ENCODE measurements around the gene DMBX1.

Gene DMBX1

GRCh38 chr1:46536527-46536926 is 46.9 kb downstream of the DMBX1 start:
- peaks cover 89% of the 10 kb centered on the region for H3K27me3 Mint-ChIP-seq (ENCODE audit: low read depth, poor library complexity)
- no peak overlapping the region for H3K27ac Mint-ChIP-seq
- no peaks in the 10 kb centered on the region for H3K36me3 Mint-ChIP-seq (ENCODE audit: low read depth)
- TF ChIP-seq, protein P1, sequence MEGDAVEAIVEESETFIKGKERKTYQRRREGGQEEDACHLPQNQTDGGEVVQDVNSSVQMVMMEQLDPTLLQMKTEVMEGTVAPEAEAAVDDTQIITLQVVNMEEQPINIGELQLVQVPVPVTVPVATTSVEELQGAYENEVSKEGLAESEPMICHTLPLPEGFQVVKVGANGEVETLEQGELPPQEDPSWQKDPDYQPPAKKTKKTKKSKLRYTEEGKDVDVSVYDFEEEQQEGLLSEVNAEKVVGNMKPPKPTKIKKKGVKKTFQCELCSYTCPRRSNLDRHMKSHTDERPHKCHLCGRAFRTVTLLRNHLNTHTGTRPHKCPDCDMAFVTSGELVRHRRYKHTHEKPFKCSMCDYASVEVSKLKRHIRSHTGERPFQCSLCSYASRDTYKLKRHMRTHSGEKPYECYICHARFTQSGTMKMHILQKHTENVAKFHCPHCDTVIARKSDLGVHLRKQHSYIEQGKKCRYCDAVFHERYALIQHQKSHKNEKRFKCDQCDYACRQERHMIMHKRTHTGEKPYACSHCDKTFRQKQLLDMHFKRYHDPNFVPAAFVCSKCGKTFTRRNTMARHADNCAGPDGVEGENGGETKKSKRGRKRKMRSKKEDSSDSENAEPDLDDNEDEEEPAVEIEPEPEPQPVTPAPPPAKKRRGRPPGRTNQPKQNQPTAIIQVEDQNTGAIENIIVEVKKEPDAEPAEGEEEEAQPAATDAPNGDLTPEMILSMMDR (IDR thresholded peaks at IDR 0.05), result no peak
- no peak for DNase-seq
- H3K4me3 Mint-ChIP-seq, result no peak overlapping the region
- peaks cover 27% of the 10 kb centered on the region for H3K9me3 Mint-ChIP-seq
- peaks cover 5% of the 10 kb centered on the region for H3K4me1 Mint-ChIP-seq

DNA sequence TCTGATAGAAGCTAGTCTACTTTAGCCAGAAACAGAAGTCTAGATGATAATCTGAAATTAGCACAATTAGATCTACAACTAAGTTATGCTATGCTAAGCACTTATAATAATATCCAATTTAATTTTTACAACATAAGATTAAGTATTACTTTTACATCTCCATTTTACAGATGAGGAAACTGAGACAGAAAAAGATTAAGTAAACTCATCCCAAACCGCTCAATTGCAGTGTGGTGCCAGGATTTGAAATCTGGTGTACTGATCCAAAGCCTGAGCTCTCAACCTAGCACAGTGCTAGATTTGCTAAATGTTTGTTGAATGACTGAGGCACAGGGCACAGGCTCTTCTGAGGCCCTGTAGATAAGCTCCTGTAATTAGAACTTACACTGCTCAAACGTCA is 48.0 kb downstream of the DMBX1 start:
- DNase-seq, result no peak
- no peaks in the 10 kb centered on the region for H3K36me3 Mint-ChIP-seq (ENCODE audit: low read depth)
- H3K4me3 Mint-ChIP-seq, result no peak overlapping the region
- no peak overlapping the region for H3K27ac Mint-ChIP-seq
- H3K9me3 Mint-ChIP-seq, result peaks cover 27% of the 10 kb centered on the region
- TF ChIP-seq, protein P1 (IDR thresholded peaks at IDR 0.05), result no peak
- H3K27me3 Mint-ChIP-seq (ENCODE audit: low read depth, poor library complexity), result peaks cover 89% of the 10 kb centered on the region
- H3K4me1 Mint-ChIP-seq, result peaks cover 5% of the 10 kb centered on the region

DNA sequence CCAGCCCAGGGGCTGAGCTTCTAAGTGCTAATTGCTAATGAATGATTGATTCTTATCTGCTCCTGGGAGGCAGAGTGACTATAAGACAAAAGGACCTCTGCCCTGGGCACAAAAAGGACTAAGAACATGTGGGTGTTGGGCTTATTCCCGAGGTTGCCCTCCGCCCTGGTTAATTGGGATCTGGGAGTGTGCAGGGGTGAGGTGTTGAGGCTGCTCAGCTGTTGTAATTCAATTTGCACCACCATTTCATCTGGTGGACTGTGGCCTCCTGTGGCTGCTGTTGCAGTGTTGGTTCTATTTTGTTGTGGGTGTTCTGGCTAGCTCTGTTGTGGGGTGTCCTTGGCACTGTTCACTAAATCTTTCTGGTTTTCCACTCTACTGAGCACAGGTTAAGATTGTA is 48.5 kb downstream of the DMBX1 start:
- H3K9me3 Mint-ChIP-seq, result peaks cover 27% of the 10 kb centered on the region
- H3K4me3 Mint-ChIP-seq, result no peak overlapping the region
- peaks cover 5% of the 10 kb centered on the region for H3K4me1 Mint-ChIP-seq
- no peaks in the 10 kb centered on the region for H3K36me3 Mint-ChIP-seq (ENCODE audit: low read depth)
- no peak for DNase-seq
- H3K27me3 Mint-ChIP-seq (ENCODE audit: low read depth, poor library complexity), result peaks cover 93% of the 10 kb centered on the region
- H3K27ac Mint-ChIP-seq, result no peak overlapping the region
- TF ChIP-seq, protein P1 (IDR thresholded peaks at IDR 0.05), result no peak

Measured in nephron progenitor cell (in vitro differentiated cells).